GM12872 (cell line): ENCODE measurements around the gene FAM110A.

Experiments
- CTCF ChIP-seq: IDR thresholded peaks from 3 replicates; pipeline ENCODE4 v1.5.1; 2011; ENCODE audit warnings: low read depth, mild to moderate bottlenecking, low read length, moderate library complexity; ENCODE audit not compliant: insufficient read depth

The FAM110A gene

GRCh38 chr20:828987-829386 lies 4.5 kb upstream of the FAM110A start:
- TF ChIP-seq CTCF = no peak

GRCh38 chr20:829551-829950 lies 4.0 kb upstream of the FAM110A start:
- no peak for TF ChIP-seq CTCF

- TF ChIP-seq CTCF = no peak
Observed at GRCh38 chr20:830011-830521, 3.4 kb upstream of the FAM110A start.

- TF ChIP-seq CTCF = no peak
Observed at GRCh38 chr20:831251-831650, 2.3 kb upstream of the FAM110A start.

GRCh38 chr20:831956-832355 lies 1.6 kb upstream of the FAM110A start:
- no peak for TF ChIP-seq CTCF

GRCh38 chr20:833121-833449 lies 430 bp upstream of the FAM110A start:
- TF ChIP-seq CTCF = no peak

- TF ChIP-seq CTCF = no peak
Observed at GRCh38 chr20:834151-834746, 734 bp downstream of the FAM110A start.
